ENCODE results near the gene VAV3.

DNA sequence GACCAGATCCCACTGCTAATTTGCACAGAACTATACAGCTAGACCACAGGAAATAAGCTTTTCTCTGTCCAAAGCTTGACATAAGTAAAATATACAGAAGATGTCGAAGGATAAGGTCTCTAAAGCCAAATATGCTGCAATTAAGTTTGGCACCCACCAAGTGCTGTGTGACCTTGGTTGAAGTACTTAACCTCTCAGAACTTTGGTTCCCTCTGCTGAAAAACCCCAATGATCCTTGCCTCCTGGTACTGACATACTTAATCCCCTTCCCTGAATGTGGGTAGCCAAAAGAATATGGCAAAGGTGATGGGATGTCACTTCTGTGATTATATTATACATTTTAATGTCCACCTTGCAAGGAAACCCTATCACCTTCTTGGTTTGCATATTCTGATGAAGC is 290.5 kb downstream of the VAV3 start:
- TF ChIP-seq, protein P1, sequence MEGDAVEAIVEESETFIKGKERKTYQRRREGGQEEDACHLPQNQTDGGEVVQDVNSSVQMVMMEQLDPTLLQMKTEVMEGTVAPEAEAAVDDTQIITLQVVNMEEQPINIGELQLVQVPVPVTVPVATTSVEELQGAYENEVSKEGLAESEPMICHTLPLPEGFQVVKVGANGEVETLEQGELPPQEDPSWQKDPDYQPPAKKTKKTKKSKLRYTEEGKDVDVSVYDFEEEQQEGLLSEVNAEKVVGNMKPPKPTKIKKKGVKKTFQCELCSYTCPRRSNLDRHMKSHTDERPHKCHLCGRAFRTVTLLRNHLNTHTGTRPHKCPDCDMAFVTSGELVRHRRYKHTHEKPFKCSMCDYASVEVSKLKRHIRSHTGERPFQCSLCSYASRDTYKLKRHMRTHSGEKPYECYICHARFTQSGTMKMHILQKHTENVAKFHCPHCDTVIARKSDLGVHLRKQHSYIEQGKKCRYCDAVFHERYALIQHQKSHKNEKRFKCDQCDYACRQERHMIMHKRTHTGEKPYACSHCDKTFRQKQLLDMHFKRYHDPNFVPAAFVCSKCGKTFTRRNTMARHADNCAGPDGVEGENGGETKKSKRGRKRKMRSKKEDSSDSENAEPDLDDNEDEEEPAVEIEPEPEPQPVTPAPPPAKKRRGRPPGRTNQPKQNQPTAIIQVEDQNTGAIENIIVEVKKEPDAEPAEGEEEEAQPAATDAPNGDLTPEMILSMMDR (IDR thresholded peaks at IDR 0.05): no peak
- TF ChIP-seq POLR2AphosphoS5 (IDR thresholded peaks at IDR 0.05) (no peak), POLR2A (IDR thresholded peaks at IDR 0.05) (no peak)
